Stimulated activated CD4-positive, alpha-beta T cell treated with anti-CD3 and anti-CD28 coated beads, Interleukin-1b, Interleukin-23, amount 100 ng/mL, for 1 hour (primary cell): Measurements from ENCODE around the gene UBE2L3.
A peak's percentile ranks its signal among the peaks of the same experiment; 100 is the strongest.
"Not testable (repeated sequence)": the region's sequence is repeated elsewhere in the genome, so short reads cannot be mapped to it uniquely, and the experiment has no call there.

ENCODE experiments used
- DNase-seq, 2 donors: peaks; one replicate each; pipeline ENCODE4 v3.0.0-alpha.2; 2020; ENCODE audit warnings: low read depth in 2 of 2

Gene UBE2L3

GRCh38 chr22:21643533-21644357, 76.2 kb downstream of the UBE2L3 start:
- DNase-seq = no peak

DNA sequence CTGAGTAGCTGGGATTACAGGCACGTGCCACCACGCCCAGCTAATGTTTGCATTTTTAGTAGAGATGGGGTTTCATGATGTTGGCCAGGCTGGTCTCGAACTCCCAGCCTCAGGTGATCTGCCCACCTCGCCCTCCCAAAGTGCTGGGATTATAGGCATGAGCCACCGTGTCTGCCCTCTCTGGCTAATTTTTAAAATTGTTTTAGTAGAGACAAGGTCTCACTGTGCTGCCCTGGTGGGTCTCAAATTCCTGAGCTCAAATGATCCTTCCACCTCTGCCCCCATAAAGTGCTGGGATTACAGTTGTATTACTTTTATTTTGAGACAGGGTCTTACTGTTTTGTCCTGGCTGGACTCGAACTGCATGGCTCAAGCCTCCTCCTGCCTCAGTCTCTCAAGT, 78.0 kb downstream of the UBE2L3 start:
- not testable (repeated sequence) for DNase-seq

GRCh38 chr22:21646608-21647590, 79.4 kb downstream of the UBE2L3 start:
- peak; percentile 49 to 57 for DNase-seq

DNA sequence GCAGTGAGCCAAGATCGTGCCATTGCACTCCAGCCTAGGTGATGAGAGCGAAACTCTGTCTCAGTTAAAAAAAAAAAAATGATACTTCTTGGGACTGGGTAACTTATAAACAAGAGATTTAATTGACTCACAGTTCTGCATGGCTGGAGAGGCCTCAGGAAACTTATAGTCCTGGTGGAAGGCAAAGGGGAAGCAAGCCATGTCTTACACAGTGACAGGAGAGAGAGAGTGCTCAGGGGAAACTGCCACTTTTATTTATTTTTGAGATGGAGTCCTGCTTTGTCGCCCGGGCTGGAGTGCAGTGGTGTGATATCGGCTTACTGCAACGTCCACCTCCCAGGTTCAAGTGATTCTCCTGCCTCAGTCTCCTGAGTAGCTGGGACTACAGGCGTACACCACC, 82.8 kb downstream of the UBE2L3 start:
- DNase-seq = no peak

GRCh38 chr22:21650823-21651520, 83.5 kb downstream of the UBE2L3 start:
- no peak for DNase-seq

DNA sequence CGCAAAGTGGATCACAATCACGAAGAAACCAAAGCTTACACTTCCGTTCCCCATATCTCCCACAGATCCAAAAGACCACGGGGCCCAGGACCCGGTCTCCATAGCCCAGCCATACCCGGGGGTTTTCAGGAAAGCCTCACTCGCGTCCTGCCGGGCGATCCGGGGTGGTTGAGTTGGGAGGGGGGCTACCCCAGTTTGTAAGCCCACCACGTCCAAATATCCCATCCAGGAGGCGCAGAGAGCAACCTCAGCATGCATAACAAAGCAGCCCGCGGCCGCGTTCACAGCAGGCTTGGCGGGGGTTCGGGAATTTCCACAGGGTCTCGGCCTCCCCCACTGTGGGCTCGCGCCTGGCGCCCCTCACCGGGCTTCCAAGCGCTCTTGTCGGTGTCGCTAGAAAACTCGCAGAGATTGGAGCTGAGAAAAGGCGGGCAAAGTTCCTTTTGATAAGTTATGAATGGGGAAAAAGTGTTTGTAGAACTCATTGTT, 84.1 kb downstream of the UBE2L3 start:
- DNase-seq = no peak

GRCh38 chr22:21652010-21652546, 84.6 kb downstream of the UBE2L3 start:
- DNase-seq = peak; percentile 38 to 65

DNA sequence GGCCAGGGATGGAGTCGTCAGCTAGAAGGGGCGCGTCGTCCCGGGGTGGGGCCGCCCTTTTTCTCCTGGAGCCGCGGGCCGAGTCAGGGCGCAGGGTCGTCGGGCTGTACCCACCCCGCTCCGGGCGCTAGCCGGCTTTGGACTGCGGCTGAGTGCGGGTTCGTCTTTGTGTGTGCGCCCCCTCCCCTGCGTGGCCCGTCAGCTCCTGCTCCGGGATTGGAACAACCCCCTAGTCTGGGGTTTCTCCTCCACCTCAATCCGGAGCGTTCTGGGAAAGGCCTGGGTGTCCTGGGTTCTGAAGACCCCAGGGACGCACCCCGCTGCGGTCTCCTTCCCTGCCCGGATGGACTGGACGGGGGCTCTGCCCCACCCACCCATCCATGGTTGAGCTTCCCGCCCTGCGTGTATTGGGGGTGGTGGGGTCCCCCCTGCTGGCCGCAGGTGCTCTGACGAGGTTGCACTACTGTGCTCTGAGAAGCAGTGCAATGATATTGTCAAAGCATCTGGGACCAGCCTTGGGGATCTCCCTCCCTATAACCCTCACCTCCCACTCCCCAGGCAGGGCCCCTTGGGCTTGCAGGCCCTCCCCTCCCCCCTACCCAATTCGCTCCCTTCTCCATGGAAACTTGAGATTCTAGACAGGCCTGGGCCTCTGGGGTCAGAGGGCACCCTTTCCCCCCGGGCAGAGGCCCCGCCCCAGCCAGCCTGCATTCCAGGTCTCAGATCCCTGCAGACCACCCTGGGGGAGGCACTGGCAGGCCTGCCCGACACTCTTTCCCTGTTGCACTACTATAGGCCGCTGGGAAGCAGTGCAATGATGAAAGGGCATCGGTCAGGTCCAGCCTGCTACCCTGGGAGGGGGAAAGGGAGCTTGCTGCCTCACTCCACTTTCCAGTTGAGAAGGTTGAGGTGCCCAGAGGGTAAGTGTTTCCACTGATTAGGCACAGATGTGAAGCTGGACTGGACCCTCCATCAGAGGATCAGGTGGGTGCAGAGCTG, 85.3 kb downstream of the UBE2L3 start:
- DNase-seq = no peak

- DNase-seq = no peak
Observed at GRCh38 chr22:21657020-21657359, 89.5 kb downstream of the UBE2L3 start.

GRCh38 chr22:21657360-21658032, 90.0 kb downstream of the UBE2L3 start:
- peak; percentile 37 to 60 for DNase-seq

GRCh38 chr22:21659864-21660525, 92.5 kb downstream of the UBE2L3 start:
- DNase-seq = no peak

DNA sequence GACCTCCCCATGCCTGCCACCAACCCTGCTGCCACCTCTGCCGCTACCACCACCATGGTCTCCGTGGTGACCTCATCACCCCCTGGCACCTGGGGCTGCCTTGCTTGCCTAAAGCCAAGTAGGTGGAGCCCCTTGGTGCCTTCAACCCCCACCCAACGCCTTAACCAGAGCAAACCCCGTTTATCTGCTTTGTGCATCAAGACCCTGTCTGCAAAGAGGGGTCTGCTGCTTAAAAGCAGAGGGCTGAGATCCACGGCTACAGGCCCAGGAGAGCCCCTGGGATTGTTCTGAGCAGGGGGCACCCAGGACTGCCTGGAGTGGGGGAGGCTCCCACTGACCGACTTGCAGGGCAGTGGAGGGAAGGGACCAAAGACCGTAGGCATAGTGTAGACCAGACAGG, 93.4 kb downstream of the UBE2L3 start:
- DNase-seq = no peak

DNA sequence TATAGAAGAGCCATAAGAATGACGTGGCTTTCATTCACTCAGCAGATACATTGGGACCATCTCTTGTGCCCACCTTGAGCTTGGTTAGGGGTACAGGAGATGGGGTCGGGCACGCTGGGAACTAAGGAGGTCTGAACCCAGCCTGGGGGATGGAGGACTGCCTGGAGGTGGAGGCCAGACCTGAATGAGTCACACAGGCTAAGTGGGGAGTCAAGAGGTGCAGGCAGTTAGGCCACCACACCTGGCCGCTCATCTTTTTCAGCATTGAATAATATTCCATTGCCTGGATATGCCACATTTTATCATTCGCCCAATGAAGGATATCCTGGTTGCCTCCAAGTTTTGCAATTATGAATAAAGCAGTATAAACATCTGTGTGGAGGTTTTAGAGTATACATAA, 94.5 kb downstream of the UBE2L3 start:
- no peak for DNase-seq

DNA sequence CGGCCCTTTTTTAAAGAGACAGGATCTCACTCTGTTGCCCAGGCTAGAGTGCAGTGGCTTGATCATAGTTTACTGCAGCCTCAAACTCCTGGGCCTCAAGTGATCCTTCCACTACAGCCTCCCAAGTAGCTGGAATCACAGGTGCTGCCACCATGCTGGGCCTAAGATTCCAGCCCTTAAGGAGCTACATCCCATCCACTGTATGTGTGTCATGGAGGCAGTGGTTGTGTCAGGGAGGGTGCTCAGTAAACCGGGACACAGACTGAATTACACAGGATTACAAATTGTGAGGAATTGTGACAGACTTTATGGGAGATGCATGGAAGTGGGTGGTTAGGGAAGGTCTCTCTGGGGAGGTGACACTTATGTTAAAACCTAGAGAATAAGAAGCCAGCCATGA, 96.2 kb downstream of the UBE2L3 start:
- DNase-seq = no peak

DNA sequence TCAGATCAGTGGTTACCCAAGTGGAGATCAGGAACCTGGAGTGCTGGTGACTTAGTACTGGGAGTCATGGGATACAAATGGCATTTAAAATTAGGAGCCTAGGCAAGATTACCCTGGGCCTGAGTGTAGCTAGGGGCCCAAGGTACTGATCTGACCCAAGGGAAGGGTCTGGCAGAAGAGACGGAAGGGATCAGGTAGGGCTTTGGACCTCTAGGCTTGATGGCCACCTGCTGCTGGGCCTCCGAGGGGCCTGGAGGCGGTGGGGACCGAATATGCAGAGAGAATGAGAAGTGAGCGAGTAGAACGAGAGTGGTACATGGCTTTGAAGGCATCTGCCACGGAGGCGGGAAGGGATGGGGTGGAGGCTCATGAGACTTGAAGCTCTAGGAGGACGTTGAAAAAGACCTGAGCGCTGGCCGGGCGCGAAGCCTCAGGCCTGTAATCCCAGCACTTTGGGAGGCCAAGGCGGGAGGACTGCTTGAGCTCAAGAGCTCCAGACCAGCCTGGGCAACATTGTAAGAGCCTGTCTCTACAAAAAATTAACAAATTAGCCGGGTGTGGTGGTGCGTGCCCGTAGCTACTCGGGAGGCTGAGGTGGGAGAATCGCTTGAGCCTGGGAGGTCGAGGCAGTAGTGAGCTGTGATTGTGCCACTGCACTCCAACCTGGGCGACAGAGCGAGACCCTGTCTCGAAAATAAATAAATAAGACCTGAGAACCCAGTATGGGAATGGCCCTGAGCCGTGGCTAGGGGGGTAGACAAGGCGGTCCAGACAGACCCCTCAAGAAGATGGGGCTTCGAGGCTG, 97.7 kb downstream of the UBE2L3 start:
- no peak for DNase-seq

DNA sequence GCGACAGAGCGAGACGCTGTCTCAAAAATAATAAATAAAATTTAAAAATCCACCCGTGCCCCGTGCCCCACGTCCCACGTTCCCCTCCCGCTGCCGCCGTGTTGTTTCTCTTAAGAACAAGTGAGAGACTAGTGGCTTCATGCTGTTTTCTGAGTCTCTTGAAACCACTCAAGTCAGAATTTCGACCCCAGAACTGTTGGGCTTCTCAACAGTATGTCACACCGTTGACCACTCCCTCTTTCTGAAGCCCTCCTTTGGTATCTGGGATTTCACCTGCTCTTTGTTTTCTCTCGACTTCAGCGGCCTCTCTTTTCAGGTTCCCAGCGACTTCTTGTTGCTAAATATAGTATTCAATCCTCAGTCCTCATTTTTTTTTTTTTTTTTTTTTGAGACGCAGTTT, 99.3 kb downstream of the UBE2L3 start:
- DNase-seq = no peak

DNA sequence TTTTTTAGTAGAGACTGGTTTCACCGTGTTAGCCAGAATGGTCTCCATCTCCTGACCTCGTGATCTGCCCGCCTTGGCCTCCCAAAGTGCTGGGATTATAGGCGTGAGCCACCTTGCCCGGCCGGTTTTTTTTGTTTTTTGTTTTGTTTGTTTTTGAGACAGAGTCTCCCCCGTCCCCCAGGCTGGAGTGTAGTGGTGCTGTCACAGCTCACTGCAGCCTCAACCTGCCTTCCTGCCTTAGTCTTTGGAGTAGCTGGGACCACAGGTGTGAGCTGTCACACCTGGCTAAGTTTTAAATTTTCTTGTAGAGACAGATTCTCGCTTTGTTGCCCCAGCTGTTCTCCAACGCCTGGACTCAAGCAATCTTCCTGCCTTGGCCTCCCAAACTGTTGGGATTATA, 101.5 kb downstream of the UBE2L3 start:
- DNase-seq = no peak

DNA sequence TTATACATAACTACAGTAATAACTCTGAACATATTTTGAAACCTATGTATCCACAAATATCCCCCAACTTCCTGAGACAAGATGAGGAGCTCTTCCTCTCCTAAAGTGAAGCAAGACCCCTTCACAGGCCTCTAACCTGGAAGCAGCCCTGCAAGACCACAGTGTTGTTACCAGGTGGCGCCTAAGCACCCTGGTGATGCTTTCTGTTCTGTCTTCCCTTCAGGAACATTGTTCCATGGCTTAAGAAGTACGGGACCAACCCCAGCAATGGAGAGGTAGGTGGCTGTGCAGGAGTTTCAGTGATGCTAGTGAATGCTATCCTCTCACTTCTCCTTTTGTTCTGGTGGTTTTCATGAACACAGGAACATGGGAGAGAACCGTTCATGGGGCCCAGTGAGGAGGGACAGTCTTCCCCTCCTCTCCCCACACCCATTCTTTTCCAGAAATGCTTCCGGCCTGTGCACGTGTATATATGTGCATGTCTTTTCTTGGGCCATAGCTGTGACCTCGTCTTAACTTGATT, 104.7 kb downstream of the UBE2L3 start:
- no peak for DNase-seq
